WTC11 (cell line): ENCODE measurements around the gene DEPDC5.

Experiments used
- ATF3 ChIP-seq: sonication (generic); formaldehyde crosslinking; conservative IDR thresholded peaks from 2 replicates; pipeline ENCODE4 v1.8.1; 2022; ENCODE audit warnings: mild to moderate bottlenecking, missing genetic modification reagents
- CREM ChIP-seq: sonication (generic); formaldehyde crosslinking; IDR thresholded peaks from 2 replicates; pipeline ENCODE4 v1.8.1; 2022; ENCODE audit warnings: mild to moderate bottlenecking, missing genetic modification reagents, moderate library complexity
- GABPB1 ChIP-seq: sonication (generic); formaldehyde crosslinking; IDR thresholded peaks from 2 replicates; pipeline ENCODE4 v1.8.1; 2023; ENCODE audit warnings: mild to moderate bottlenecking, missing genetic modification reagents
- HMGXB4 ChIP-seq: sonication (generic); formaldehyde crosslinking; IDR thresholded peaks from 2 replicates; pipeline ENCODE4 v1.8.1; 2023; ENCODE audit warnings: mild to moderate bottlenecking, moderate library complexity, missing genetic modification reagents
- MAX ChIP-seq: sonication (generic); formaldehyde crosslinking; IDR thresholded peaks from 2 replicates; pipeline ENCODE4 v1.8.0; 2022; ENCODE audit warnings: mild to moderate bottlenecking, missing genetic modification reagents
- USF1 ChIP-seq: sonication (generic); formaldehyde crosslinking; IDR thresholded peaks from 2 replicates; pipeline ENCODE4 v1.8.0; 2022; ENCODE audit warnings: mild to moderate bottlenecking, missing genetic modification reagents
- ZNF232 ChIP-seq: sonication (generic); formaldehyde crosslinking; IDR thresholded peaks from 2 replicates; pipeline ENCODE4 v1.8.0; 2022; ENCODE audit warnings: mild to moderate bottlenecking, missing genetic modification reagents
- TF ChIP-seq, protein P1 (sequence below): fragments of 200-600 bp; IDR thresholded peaks from 2 replicates; pipeline ENCODE4 v1.8.0; 2022; ENCODE audit warnings: antibody characterized with exemption
- TF ChIP-seq, protein P2 (sequence below): sonication (generic); formaldehyde crosslinking; IDR thresholded peaks from 2 replicates; pipeline ENCODE4 v1.8.1; 2022; ENCODE audit warnings: low read depth, missing genetic modification reagents, borderline replicate concordance
- TF ChIP-seq, protein P3 (sequence below): sonication (generic); formaldehyde crosslinking; IDR thresholded peaks from 2 replicates; pipeline ENCODE4 v1.8.1; 2023; ENCODE audit warnings: mild to moderate bottlenecking, missing genetic modification reagents, moderate library complexity

GRCh38 chr22:31861226-31861840 is 107.5 kb downstream of the DEPDC5 start:
- TF ChIP-seq, protein P1, sequence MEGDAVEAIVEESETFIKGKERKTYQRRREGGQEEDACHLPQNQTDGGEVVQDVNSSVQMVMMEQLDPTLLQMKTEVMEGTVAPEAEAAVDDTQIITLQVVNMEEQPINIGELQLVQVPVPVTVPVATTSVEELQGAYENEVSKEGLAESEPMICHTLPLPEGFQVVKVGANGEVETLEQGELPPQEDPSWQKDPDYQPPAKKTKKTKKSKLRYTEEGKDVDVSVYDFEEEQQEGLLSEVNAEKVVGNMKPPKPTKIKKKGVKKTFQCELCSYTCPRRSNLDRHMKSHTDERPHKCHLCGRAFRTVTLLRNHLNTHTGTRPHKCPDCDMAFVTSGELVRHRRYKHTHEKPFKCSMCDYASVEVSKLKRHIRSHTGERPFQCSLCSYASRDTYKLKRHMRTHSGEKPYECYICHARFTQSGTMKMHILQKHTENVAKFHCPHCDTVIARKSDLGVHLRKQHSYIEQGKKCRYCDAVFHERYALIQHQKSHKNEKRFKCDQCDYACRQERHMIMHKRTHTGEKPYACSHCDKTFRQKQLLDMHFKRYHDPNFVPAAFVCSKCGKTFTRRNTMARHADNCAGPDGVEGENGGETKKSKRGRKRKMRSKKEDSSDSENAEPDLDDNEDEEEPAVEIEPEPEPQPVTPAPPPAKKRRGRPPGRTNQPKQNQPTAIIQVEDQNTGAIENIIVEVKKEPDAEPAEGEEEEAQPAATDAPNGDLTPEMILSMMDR: no peak
- TF ChIP-seq MAX (CRISPR knock-in tag): no peak
- no peak for TF ChIP-seq HMGXB4
- TF ChIP-seq ZNF232 (CRISPR knock-in tag): no peak
- TF ChIP-seq GABPB1 (CRISPR knock-in tag): no peak
- TF ChIP-seq, protein P2, sequence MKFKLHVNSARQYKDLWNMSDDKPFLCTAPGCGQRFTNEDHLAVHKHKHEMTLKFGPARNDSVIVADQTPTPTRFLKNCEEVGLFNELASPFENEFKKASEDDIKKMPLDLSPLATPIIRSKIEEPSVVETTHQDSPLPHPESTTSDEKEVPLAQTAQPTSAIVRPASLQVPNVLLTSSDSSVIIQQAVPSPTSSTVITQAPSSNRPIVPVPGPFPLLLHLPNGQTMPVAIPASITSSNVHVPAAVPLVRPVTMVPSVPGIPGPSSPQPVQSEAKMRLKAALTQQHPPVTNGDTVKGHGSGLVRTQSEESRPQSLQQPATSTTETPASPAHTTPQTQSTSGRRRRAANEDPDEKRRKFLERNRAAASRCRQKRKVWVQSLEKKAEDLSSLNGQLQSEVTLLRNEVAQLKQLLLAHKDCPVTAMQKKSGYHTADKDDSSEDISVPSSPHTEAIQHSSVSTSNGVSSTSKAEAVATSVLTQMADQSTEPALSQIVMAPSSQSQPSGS (CRISPR knock-in tag): no peak
- TF ChIP-seq ATF3: no peak
- TF ChIP-seq CREM (CRISPR knock-in tag): no peak
- no peak for TF ChIP-seq USF1 (CRISPR knock-in tag)
- TF ChIP-seq, protein P3, sequence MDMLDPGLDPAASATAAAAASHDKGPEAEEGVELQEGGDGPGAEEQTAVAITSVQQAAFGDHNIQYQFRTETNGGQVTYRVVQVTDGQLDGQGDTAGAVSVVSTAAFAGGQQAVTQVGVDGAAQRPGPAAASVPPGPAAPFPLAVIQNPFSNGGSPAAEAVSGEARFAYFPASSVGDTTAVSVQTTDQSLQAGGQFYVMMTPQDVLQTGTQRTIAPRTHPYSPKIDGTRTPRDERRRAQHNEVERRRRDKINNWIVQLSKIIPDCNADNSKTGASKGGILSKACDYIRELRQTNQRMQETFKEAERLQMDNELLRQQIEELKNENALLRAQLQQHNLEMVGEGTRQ (CRISPR knock-in tag): no peak
